GM12801 (cell line): ENCODE data around the gene MGMT.

Experiments
- TF ChIP-seq, protein P1 (sequence below): IDR thresholded peaks from one replicate; pipeline ENCODE4 v1.5.1; 2011; ENCODE audit warnings: control low read depth; ENCODE audit not compliant: insufficient read length; ENCODE audit errors: extremely low read depth

Gene MGMT

GRCh38 chr10:129790715-129791446 lies 323.8 kb downstream of the MGMT start:
- TF ChIP-seq, protein P1, sequence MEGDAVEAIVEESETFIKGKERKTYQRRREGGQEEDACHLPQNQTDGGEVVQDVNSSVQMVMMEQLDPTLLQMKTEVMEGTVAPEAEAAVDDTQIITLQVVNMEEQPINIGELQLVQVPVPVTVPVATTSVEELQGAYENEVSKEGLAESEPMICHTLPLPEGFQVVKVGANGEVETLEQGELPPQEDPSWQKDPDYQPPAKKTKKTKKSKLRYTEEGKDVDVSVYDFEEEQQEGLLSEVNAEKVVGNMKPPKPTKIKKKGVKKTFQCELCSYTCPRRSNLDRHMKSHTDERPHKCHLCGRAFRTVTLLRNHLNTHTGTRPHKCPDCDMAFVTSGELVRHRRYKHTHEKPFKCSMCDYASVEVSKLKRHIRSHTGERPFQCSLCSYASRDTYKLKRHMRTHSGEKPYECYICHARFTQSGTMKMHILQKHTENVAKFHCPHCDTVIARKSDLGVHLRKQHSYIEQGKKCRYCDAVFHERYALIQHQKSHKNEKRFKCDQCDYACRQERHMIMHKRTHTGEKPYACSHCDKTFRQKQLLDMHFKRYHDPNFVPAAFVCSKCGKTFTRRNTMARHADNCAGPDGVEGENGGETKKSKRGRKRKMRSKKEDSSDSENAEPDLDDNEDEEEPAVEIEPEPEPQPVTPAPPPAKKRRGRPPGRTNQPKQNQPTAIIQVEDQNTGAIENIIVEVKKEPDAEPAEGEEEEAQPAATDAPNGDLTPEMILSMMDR = no peak

- TF ChIP-seq, protein P1 = no peak
These were observed 325.1 kb downstream of the MGMT start for GRCh38 chr10:129792141-129792540.

DNA sequence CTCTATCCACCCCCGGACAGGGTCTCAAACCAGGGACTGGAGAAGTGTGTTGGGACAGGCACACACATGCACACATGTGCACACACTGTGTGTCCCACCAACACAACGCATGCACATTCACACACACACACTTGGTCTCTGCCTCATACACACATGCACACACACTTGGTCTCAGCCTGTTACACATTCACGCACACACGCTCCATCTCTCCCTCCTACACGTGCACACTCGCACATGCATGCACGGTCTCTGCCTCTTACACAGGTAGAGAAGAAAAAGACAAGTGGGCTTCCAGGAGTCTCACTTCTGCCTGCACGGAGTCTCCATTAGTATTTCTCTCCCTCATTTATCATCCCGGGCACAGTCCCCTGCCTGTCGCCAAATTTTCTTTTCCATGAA lies 325.8 kb downstream of the MGMT start:
- TF ChIP-seq, protein P1 = no peak

GRCh38 chr10:129793479-129793878 lies 326.4 kb downstream of the MGMT start:
- TF ChIP-seq, protein P1 = no peak

GRCh38 chr10:129793996-129794395 lies 327.0 kb downstream of the MGMT start:
- TF ChIP-seq, protein P1 = no peak

- TF ChIP-seq, protein P1 = no peak
These were observed 329.8 kb downstream of the MGMT start for GRCh38 chr10:129796710-129797420.

GRCh38 chr10:129799942-129800341 lies 332.9 kb downstream of the MGMT start:
- TF ChIP-seq, protein P1 = no peak
